ENCODE measurements around the gene TPSAB1.

DNA sequence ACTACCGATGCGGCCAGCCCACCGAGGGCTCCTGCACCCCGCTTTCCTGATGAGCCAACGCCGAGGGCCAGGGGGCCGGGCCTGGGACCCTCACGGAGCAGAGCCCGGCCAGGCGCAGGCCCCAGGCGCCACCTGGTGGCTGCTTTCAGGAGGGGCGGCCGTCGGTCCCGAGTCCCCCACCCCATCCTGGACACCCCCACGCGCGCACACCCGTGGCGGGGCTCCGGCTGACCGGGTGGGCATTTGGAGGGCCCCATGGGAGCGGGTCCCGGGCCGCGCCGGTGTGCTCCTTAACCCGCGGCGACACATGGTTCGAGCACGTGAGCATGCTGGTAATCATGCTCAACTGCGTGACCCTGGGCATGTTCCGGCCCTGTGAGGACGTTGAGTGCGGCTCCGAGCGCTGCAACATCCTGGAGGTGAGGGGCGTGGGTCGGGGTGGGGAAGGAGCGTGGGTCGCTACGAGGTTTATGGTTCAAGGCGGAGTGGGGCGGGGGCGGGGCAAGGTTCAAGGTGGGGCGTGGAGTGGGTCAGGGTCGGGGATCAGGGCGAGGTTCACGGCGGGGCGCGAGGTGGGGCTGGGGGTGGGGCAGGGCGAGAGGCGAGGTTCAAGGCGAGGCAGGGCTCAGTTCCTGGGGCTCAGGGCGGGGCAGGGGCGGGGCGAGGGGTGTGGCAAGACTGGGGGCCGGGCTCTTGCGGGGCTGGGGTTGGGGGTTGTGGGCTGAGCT is 45.7 kb upstream of the TPSAB1 start:
- TF ChIP-seq, protein P1, sequence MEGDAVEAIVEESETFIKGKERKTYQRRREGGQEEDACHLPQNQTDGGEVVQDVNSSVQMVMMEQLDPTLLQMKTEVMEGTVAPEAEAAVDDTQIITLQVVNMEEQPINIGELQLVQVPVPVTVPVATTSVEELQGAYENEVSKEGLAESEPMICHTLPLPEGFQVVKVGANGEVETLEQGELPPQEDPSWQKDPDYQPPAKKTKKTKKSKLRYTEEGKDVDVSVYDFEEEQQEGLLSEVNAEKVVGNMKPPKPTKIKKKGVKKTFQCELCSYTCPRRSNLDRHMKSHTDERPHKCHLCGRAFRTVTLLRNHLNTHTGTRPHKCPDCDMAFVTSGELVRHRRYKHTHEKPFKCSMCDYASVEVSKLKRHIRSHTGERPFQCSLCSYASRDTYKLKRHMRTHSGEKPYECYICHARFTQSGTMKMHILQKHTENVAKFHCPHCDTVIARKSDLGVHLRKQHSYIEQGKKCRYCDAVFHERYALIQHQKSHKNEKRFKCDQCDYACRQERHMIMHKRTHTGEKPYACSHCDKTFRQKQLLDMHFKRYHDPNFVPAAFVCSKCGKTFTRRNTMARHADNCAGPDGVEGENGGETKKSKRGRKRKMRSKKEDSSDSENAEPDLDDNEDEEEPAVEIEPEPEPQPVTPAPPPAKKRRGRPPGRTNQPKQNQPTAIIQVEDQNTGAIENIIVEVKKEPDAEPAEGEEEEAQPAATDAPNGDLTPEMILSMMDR (conservative IDR thresholded peaks at IDR 0.05), result peak; percentile 81
- TF ChIP-seq EZH2 (IDR thresholded peaks at IDR 0.05; ENCODE audit: low read depth), result no peak

Data from PC-9 (cell line).